ENCODE results near the gene HS6ST3. TPM values are rescaled to one million over a fixed set of nuclear protein-coding genes. Genes with fewer than 3 reads are reported as not detected.

Gene HS6ST3
- total RNA-seq, 4 donors from 2014 or later = 0.08 to 0.47 (median 0.41) TPM

- Histone ChIP-seq H3K9me3 (no peaks in the 10 kb centered on the region), H3K27ac (no peak overlapping the region), H3K4me1 (no peaks in the 10 kb centered on the region), H3K4me3 (no peak overlapping the region), H3K27me3 (no peaks in the 10 kb centered on the region), H3K36me3 (no peaks in the 10 kb centered on the region)
- no peak for DNase-seq (ENCODE audit: low spot score in 2 of 2)
- 86% methylated on average over 2 of the region's 2 CpGs for WGBS
- TF ChIP-seq CTCF (IDR thresholded peaks at IDR 0.05) = no peak
- TF ChIP-seq EP300 (IDR thresholded peaks at IDR 0.05) = no peak
- no peak for TF ChIP-seq POLR2A (IDR thresholded peaks at IDR 0.05)
- TF ChIP-seq POLR2AphosphoS5 (IDR thresholded peaks at IDR 0.05) = no peak
Measured at GRCh38 chr13:96544957-96545356, 455.1 kb downstream of the HS6ST3 start.

GRCh38 chr13:96546463-96546862, 456.6 kb downstream of the HS6ST3 start:
- no peak overlapping the region for H3K27ac ChIP-seq
- H3K4me3 ChIP-seq = no peak overlapping the region
- H3K4me1 ChIP-seq = no peaks in the 10 kb centered on the region
- no peaks in the 10 kb centered on the region for H3K27me3 ChIP-seq
- no peaks in the 10 kb centered on the region for H3K36me3 ChIP-seq
- TF ChIP-seq CTCF (IDR thresholded peaks at IDR 0.05) = no peak
- no peak for TF ChIP-seq EP300 (IDR thresholded peaks at IDR 0.05)
- no peak for TF ChIP-seq POLR2AphosphoS5 (IDR thresholded peaks at IDR 0.05)
- TF ChIP-seq POLR2A (IDR thresholded peaks at IDR 0.05) = no peak
- no peak for DNase-seq (ENCODE audit: low spot score in 2 of 2)
- H3K9me3 ChIP-seq = no peaks in the 10 kb centered on the region
- 68% methylated on average over 3 of the region's 3 CpGs for WGBS

GRCh38 chr13:96551546-96551945, 461.6 kb downstream of the HS6ST3 start:
- H3K9me3 ChIP-seq = no peaks in the 10 kb centered on the region
- no peak overlapping the region for H3K27ac ChIP-seq
- H3K27me3 ChIP-seq = no peaks in the 10 kb centered on the region
- WGBS = 52% methylated on average over 5 of the region's 5 CpGs
- no peaks in the 10 kb centered on the region for H3K4me1 ChIP-seq
- H3K4me3 ChIP-seq = no peak overlapping the region
- no peak for TF ChIP-seq CTCF (IDR thresholded peaks at IDR 0.05)
- no peak for TF ChIP-seq POLR2A (IDR thresholded peaks at IDR 0.05)
- no peak for TF ChIP-seq EP300 (IDR thresholded peaks at IDR 0.05)
- no peak for TF ChIP-seq POLR2AphosphoS5 (IDR thresholded peaks at IDR 0.05)
- DNase-seq (ENCODE audit: low spot score in 2 of 2) = no peak
- no peaks in the 10 kb centered on the region for H3K36me3 ChIP-seq

GRCh38 chr13:96552559-96552958, 462.7 kb downstream of the HS6ST3 start:
- Histone ChIP-seq H3K27ac (no peak overlapping the region), H3K27me3 (no peaks in the 10 kb centered on the region), H3K4me3 (no peak overlapping the region), H3K4me1 (no peaks in the 10 kb centered on the region), H3K36me3 (no peaks in the 10 kb centered on the region), H3K9me3 (no peaks in the 10 kb centered on the region)
- TF ChIP-seq CTCF (IDR thresholded peaks at IDR 0.05) = no peak
- TF ChIP-seq POLR2A (IDR thresholded peaks at IDR 0.05) = no peak
- no peak for TF ChIP-seq EP300 (IDR thresholded peaks at IDR 0.05)
- TF ChIP-seq POLR2AphosphoS5 (IDR thresholded peaks at IDR 0.05) = no peak
- 93% methylated on average over 2 of the region's 2 CpGs for WGBS
- DNase-seq (ENCODE audit: low spot score in 2 of 2) = no peak

- Histone ChIP-seq H3K4me1 (no peaks in the 10 kb centered on the region), H3K27me3 (no peaks in the 10 kb centered on the region), H3K36me3 (no peaks in the 10 kb centered on the region), H3K27ac (no peak overlapping the region), H3K4me3 (no peak overlapping the region), H3K9me3 (no peaks in the 10 kb centered on the region)
- WGBS = 69% methylated on average over 7 of the region's 7 CpGs
- TF ChIP-seq EP300 (IDR thresholded peaks at IDR 0.05) (no peak), CTCF (IDR thresholded peaks at IDR 0.05) (no peak), POLR2AphosphoS5 (IDR thresholded peaks at IDR 0.05) (no peak), POLR2A (IDR thresholded peaks at IDR 0.05) (no peak)
- no peak for DNase-seq (ENCODE audit: low spot score in 2 of 2)
Measured at GRCh38 chr13:96553796-96554195, 463.9 kb downstream of the HS6ST3 start.
